ENCODE results near the gene MYMK. TPM values are rescaled to one million over a fixed set of nuclear protein-coding genes. Genes with fewer than 3 reads are reported as not detected.

MYMK gene
- total RNA-seq, 1 experiment from 2014 or later, result not detected

DNA sequence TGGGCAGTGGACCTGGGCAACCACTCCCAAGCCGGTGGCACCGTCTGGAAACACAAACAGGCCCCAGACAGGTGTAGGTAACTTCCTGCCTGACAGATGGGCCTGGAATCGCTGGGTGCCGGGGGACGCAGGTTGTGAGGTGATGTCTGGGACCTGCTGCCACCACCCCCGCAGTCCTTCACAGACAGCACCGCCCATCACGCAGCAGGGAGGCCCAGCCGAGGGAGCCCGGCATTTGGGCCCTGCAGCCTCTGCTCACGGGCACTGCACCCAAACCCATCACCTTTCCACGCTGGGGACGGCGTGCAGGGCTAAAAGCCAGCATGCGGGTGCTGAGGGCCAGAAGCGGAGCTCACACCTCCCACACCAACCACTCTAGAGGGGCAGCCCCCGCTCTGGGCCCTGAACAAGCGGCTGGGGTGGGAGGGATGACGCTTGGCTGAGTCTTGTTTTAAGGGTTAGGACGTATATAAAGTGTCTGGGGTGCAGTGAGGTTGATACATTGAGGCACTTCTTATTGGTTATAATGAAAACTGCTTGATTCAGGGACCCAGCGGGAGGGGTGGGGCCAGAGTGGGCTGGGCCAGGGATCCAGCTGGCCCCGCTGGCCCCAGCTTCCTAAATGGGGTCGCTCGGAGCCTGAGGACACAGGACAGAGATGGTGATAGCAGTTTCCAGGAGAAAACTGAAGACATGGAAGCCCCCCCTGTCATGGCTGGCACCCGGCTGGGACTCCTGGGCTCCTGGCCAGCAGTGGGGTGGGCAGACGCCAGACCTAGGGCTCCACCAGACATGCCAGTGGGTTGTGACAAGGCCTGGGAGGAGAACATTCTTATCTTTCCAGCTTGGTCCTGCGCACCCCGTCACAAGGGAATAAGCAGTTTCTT, 11.3 kb downstream of the MYMK start:
- ChIA-PET RAD21 (ENCODE audit: low non-redundant PET in 1 of 2, low total read pairs in 2 of 2, uncharacterized antibody in 2 of 2, unreplicated experiment in 2 of 2) (no interaction called here), CTCF (no interaction called here)
- H3K27me3 ChIP-seq (ENCODE audit: insufficient read depth, low read length), result no peaks in the 10 kb centered on the region

DNA sequence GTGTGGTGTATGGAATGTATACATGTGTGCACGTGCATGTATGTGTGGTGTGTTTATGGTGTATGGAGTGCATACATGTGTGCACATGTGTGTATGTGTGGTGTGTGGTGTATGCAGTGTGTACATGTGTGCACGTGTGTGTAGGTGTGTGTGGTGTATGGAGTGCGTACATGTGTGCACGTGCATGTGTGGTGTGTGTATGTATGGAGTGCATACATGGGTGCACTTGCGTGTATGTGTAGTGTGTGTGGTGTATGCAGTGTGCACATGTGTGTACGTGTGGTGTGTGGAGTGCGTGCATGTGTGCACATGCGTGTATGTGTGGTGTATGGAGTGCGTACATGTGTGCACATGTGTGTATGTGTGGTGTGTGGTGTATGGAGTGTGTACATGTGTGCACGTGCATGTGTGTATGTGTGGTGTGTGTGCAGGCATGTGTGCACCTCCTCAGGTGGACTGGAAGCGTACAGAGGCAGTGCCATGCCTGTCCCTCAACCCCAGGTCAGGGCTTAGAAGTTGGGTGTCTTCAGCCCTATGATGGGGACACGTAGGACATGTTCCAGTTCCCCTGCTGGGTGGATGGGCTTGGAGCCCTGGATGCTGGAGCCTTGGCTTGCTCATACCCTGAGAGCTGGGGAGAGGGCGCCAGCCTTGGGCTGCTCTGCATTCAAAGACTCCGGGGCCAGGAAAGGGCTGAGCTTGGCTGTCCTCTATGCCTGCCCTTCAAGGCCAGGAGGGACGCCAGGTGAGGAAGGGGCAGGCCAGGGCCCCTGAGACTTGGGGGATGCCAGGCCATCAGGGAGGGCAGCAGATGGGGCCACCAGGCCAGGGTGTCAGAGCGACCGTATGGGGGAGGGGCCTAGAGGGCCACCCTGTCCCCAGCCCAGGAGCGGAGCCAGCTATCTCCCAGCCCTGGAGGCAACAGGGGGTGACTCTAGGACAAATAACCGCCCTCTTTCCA, 12.2 kb downstream of the MYMK start:
- intact Hi-C loops (cut with micrococcal nuclease), result no loop called here
- Histone ChIP-seq H3K9me3 (ENCODE audit: control insufficient read depth in 1 of 2, insufficient read depth in 1 of 2, low read depth in 1 of 2, low read length in 2 of 2) (no peaks in the 10 kb centered on the region), H3K27me3 (ENCODE audit: insufficient read depth, low read length) (no peaks in the 10 kb centered on the region), H3K4me2 (ENCODE audit: low read length) (no peak overlapping the region), H3K36me3 (ENCODE audit: control insufficient read depth in 1 of 2, insufficient read depth in 2 of 2, low read length in 2 of 2) (no peaks in the 10 kb centered on the region), H3K27ac (ENCODE audit: low read depth, low read length) (no peak overlapping the region; the same call in 1 of the 2 replicates), H3K4me3 (replicated peaks in 1 of 2; ENCODE audit: low read depth in 1 of 2, low read length in 2 of 2) (no peak overlapping the region), H3K4me1 (ENCODE audit: control insufficient read depth in 1 of 2, insufficient read depth in 2 of 2, low read length in 2 of 2) (peaks cover 6 to 10% of the 10 kb centered on the region in 2 experiments; a peak in 3 of 4 replicates), H4K20me1 (ENCODE audit: insufficient read depth) (no peaks in the 10 kb centered on the region), H3K79me2 (ENCODE audit: insufficient read depth, low read length) (no peaks in the 10 kb centered on the region), H3K9me2 (ENCODE audit: insufficient read depth) (no peaks in the 10 kb centered on the region), H3K9ac (ENCODE audit: low read length) (no peak overlapping the region), H2AFZ (ENCODE audit: low read depth, low read length, poor library complexity, severe bottlenecking) (no peak overlapping the region)
- POLR2A ChIA-PET, result no interaction called here
- no TSS peak for BruUV-seq (replicated peaks)
- DNase-seq (ENCODE audit: low read depth, low spot score), result no peak
- CTCF ChIA-PET, result no interaction called here
- ATAC-seq, result no peak
- RAD21 ChIA-PET (ENCODE audit: low non-redundant PET in 1 of 2, low total read pairs in 2 of 2, uncharacterized antibody in 2 of 2, unreplicated experiment in 2 of 2), result no interaction called here
- no peak for TF ChIP-seq EZH2phosphoT487 (IDR thresholded peaks at IDR 0.05; ENCODE audit: borderline replicate concordance)
- TF ChIP-seq JUND (IDR thresholded peaks at IDR 0.05), result no peak
- TF ChIP-seq, protein P1, sequence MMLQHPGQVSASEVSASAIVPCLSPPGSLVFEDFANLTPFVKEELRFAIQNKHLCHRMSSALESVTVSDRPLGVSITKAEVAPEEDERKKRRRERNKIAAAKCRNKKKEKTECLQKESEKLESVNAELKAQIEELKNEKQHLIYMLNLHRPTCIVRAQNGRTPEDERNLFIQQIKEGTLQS (IDR thresholded peaks at IDR 0.05), result no peak
- TF ChIP-seq SIN3A (IDR thresholded peaks at IDR 0.05; ENCODE audit: low read depth), result no peak
- no peak for TF ChIP-seq YY1 (IDR thresholded peaks at IDR 0.05; ENCODE audit: extremely low read depth, insufficient replicate concordance, low read depth, low read length)
- TF ChIP-seq CEBPB (IDR thresholded peaks at IDR 0.05; ENCODE audit: low read depth), result no peak
- no peak for TF ChIP-seq ZNF274 (IDR thresholded peaks at IDR 0.05; ENCODE audit: low read depth, low read length)
- no peak for TF ChIP-seq POLR2AphosphoS5 (IDR thresholded peaks at IDR 0.05; ENCODE audit: low read depth, low read length)
- TF ChIP-seq, protein P2, sequence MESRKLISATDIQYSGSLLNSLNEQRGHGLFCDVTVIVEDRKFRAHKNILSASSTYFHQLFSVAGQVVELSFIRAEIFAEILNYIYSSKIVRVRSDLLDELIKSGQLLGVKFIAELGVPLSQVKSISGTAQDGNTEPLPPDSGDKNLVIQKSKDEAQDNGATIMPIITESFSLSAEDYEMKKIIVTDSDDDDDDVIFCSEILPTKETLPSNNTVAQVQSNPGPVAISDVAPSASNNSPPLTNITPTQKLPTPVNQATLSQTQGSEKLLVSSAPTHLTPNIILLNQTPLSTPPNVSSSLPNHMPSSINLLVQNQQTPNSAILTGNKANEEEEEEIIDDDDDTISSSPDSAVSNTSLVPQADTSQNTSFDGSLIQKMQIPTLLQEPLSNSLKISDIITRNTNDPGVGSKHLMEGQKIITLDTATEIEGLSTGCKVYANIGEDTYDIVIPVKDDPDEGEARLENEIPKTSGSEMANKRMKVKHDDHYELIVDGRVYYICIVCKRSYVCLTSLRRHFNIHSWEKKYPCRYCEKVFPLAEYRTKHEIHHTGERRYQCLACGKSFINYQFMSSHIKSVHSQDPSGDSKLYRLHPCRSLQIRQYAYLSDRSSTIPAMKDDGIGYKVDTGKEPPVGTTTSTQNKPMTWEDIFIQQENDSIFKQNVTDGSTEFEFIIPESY (IDR thresholded peaks at IDR 0.05; ENCODE audit: extremely low read depth, insufficient replicate concordance, low read length), result no peak
- no peak for TF ChIP-seq SRF (IDR thresholded peaks at IDR 0.05; ENCODE audit: low read depth)
- TF ChIP-seq EZH2 (IDR thresholded peaks at IDR 0.05), result no peak
- TF ChIP-seq, protein P3, sequence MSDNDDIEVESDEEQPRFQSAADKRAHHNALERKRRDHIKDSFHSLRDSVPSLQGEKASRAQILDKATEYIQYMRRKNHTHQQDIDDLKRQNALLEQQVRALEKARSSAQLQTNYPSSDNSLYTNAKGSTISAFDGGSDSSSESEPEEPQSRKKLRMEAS (IDR thresholded peaks at IDR 0.05), result no peak
- no peak for TF ChIP-seq RAD21 (IDR thresholded peaks at IDR 0.05; ENCODE audit: low read depth)
- TF ChIP-seq ZFX (IDR thresholded peaks at IDR 0.05), result no peak

More for the DNA sequence above, 11.3 kb downstream of the MYMK start:
- Histone ChIP-seq H3K4me1 (ENCODE audit: control insufficient read depth in 1 of 2, insufficient read depth in 2 of 2, low read length in 2 of 2) (peaks cover 6 to 10% of the 10 kb centered on the region in 2 experiments; a peak in 3 of 4 replicates), H3K9me3 (ENCODE audit: control insufficient read depth in 1 of 2, insufficient read depth in 1 of 2, low read depth in 1 of 2, low read length in 2 of 2) (no peaks in the 10 kb centered on the region), H3K36me3 (ENCODE audit: control insufficient read depth in 1 of 2, insufficient read depth in 2 of 2, low read length in 2 of 2) (no peaks in the 10 kb centered on the region), H3K27ac (ENCODE audit: low read depth, low read length) (no peak overlapping the region), H2AFZ (ENCODE audit: low read depth, low read length, poor library complexity, severe bottlenecking) (no peak overlapping the region), H3K4me3 (replicated peaks in 1 of 2; ENCODE audit: low read depth in 1 of 2, low read length in 2 of 2) (no peak overlapping the region), H4K20me1 (ENCODE audit: insufficient read depth) (no peaks in the 10 kb centered on the region), H3K9ac (ENCODE audit: low read length) (no peak overlapping the region), H3K4me2 (ENCODE audit: low read length) (no peak overlapping the region), H3K9me2 (ENCODE audit: insufficient read depth) (no peaks in the 10 kb centered on the region), H3K79me2 (ENCODE audit: insufficient read depth, low read length) (no peaks in the 10 kb centered on the region)
- no peak for TF ChIP-seq TCF7L2 (IDR thresholded peaks at IDR 0.05; ENCODE audit: borderline replicate concordance, extremely low read depth, insufficient read depth, insufficient read length)
- TF ChIP-seq CBX3 (IDR thresholded peaks at IDR 0.05; ENCODE audit: low read depth), result no peak
- no peak for TF ChIP-seq SIN3A (IDR thresholded peaks at IDR 0.05; ENCODE audit: low read depth)
- no peak for TF ChIP-seq ZNF274 (IDR thresholded peaks at IDR 0.05; ENCODE audit: low read depth, low read length)
- TF ChIP-seq POLR2A (IDR thresholded peaks at IDR 0.05; ENCODE audit: borderline replicate concordance, extremely low read depth, insufficient read depth, insufficient read length), result no peak
- TF ChIP-seq CEBPB (IDR thresholded peaks at IDR 0.05; ENCODE audit: low read depth), result no peak
- no peak for DNase-seq (ENCODE audit: low read depth, low spot score)
- intact Hi-C loops (cut with micrococcal nuclease), result no loop called here
- POLR2A ChIA-PET, result no interaction called here
- no TSS peak for BruUV-seq (replicated peaks)
- no peak for ATAC-seq

Data from HCT116 (cell line).